ENCODE measurements around the gene CARHSP1.

The CARHSP1 gene

DNA sequence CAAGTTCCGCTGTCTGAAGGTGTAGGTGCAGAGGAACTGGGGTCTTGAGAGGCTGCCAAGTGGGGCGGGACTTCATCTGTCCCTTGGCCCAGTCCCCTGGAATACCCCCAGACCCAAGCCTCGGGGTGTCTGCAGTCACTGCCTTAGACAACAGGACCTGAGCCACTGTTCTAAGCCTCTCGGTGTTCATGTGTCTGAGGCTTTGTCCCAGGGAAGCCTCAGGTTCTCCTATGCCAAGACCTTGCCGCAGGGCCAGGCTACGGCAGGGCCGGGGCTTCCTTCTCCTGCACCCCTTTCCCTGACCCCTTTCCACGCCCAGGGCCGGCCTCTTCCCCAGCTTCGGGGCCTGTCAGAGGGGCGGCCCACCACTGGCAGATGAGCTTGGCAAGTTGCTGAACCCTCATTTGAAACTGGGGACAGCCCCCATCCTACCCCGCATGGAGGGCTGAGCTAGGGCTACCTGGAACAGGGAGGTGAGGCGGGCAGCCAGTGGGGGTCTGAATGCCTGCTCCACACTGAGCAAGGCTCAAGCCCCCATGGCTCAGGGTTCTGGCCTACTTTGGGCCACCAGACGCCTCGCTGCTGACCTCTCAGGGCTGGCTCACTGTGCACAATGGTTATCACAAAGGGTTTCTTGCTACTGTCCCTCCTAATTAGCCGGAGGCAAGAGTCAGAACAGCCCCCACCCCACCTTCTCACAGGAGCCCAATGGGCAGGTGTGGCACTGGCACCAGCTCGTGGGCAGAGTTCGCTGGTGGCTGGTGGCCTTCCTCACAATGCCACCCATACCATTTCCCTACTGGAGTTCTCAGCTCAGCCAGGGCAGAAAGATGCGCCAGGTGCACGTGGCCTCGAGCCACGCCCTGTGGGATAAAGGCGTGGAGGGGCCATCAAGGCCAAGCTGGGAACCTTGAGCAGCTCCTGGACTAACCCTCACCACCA is 20.4 kb upstream of the CARHSP1 start:
- ATAC-seq: no peak
- TF ChIP-seq CREB5 (CRISPR knock-in tag; IDR thresholded peaks at IDR 0.05; ENCODE audit: low read depth) (no peak), BACH2 (CRISPR knock-in tag; IDR thresholded peaks at IDR 0.05; ENCODE audit: borderline replicate concordance) (no peak), RARB (CRISPR knock-in tag; IDR thresholded peaks at IDR 0.05) (no peak), CSDC2 (CRISPR knock-in tag; IDR thresholded peaks at IDR 0.05) (no peak), ZC3H10 (CRISPR knock-in tag; IDR thresholded peaks at IDR 0.05) (no peak), CSRNP3 (CRISPR knock-in tag; IDR thresholded peaks at IDR 0.05) (no peak), ZNF565 (CRISPR knock-in tag; conservative IDR thresholded peaks at IDR 0.05; ENCODE audit: low read depth) (no peak), TCF4 (CRISPR knock-in tag; IDR thresholded peaks at IDR 0.05; ENCODE audit: borderline replicate concordance) (no peak), ISL1 (CRISPR knock-in tag; IDR thresholded peaks at IDR 0.05) (no peak)
- TF ChIP-seq, protein P1, sequence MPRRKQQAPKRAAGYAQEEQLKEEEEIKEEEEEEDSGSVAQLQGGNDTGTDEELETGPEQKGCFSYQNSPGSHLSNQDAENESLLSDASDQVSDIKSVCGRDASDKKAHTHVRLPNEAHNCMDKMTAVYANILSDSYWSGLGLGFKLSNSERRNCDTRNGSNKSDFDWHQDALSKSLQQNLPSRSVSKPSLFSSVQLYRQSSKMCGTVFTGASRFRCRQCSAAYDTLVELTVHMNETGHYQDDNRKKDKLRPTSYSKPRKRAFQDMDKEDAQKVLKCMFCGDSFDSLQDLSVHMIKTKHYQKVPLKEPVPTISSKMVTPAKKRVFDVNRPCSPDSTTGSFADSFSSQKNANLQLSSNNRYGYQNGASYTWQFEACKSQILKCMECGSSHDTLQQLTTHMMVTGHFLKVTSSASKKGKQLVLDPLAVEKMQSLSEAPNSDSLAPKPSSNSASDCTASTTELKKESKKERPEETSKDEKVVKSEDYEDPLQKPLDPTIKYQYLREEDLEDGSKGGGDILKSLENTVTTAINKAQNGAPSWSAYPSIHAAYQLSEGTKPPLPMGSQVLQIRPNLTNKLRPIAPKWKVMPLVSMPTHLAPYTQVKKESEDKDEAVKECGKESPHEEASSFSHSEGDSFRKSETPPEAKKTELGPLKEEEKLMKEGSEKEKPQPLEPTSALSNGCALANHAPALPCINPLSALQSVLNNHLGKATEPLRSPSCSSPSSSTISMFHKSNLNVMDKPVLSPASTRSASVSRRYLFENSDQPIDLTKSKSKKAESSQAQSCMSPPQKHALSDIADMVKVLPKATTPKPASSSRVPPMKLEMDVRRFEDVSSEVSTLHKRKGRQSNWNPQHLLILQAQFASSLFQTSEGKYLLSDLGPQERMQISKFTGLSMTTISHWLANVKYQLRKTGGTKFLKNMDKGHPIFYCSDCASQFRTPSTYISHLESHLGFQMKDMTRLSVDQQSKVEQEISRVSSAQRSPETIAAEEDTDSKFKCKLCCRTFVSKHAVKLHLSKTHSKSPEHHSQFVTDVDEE (CRISPR knock-in tag; IDR thresholded peaks at IDR 0.05): no peak

DNA sequence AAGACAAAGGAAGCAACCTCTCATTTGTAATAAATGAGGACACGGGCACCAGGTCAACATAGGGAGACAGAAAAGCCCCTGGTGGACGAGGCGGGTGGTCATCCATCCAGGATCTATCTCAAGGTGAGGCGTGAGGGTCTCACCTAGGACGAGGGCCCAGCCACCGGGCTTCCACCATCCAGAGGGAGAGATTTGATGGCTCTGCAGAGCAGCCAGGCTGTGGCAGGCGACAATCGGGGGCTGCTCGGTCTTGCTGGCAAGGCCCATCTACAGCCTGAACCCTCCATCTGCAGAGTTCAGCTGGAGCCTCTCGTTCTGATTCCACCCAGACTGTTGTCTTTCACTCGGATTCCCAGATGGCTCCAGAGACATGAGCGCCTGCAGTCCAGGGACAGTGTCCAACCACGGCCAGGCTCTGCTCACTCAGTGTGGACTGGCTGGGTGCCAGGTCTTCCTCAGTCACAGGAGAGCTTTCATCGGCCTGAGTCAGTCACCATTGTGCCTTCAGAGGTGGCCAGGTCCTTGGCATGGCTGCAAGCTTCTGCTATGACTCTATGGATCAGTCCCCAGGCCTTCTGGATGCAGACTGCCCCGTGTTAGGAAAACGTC is 19.2 kb upstream of the CARHSP1 start:
- no peak for TF ChIP-seq ZC3H10 (CRISPR knock-in tag; IDR thresholded peaks at IDR 0.05)
- TF ChIP-seq ZNF565 (CRISPR knock-in tag; conservative IDR thresholded peaks at IDR 0.05; ENCODE audit: low read depth): no peak
- TF ChIP-seq TCF4 (CRISPR knock-in tag; IDR thresholded peaks at IDR 0.05; ENCODE audit: borderline replicate concordance): no peak
- TF ChIP-seq ZFP30 (CRISPR knock-in tag; IDR thresholded peaks at IDR 0.05): no peak
- no peak for TF ChIP-seq ARNTL (CRISPR knock-in tag; IDR thresholded peaks at IDR 0.05; ENCODE audit: borderline replicate concordance, low read depth)
- TF ChIP-seq ZNF8 (CRISPR knock-in tag; IDR thresholded peaks at IDR 0.05): no peak
- TF ChIP-seq ZFP3 (CRISPR knock-in tag; IDR thresholded peaks at IDR 0.05): no peak
- TF ChIP-seq CSRNP3 (CRISPR knock-in tag; IDR thresholded peaks at IDR 0.05): no peak
- TF ChIP-seq, protein P1 (CRISPR knock-in tag; IDR thresholded peaks at IDR 0.05): no peak
- TF ChIP-seq CSDC2 (CRISPR knock-in tag; IDR thresholded peaks at IDR 0.05): no peak
- TF ChIP-seq OSR1 (CRISPR knock-in tag; IDR thresholded peaks at IDR 0.05): no peak
- TF ChIP-seq, protein P2, sequence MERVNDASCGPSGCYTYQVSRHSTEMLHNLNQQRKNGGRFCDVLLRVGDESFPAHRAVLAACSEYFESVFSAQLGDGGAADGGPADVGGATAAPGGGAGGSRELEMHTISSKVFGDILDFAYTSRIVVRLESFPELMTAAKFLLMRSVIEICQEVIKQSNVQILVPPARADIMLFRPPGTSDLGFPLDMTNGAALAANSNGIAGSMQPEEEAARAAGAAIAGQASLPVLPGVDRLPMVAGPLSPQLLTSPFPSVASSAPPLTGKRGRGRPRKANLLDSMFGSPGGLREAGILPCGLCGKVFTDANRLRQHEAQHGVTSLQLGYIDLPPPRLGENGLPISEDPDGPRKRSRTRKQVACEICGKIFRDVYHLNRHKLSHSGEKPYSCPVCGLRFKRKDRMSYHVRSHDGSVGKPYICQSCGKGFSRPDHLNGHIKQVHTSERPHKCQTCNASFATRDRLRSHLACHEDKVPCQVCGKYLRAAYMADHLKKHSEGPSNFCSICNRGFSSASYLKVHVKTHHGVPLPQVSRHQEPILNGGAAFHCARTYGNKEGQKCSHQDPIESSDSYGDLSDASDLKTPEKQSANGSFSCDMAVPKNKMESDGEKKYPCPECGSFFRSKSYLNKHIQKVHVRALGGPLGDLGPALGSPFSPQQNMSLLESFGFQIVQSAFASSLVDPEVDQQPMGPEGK (CRISPR knock-in tag; IDR thresholded peaks at IDR 0.05; ENCODE audit: borderline replicate concordance): no peak
- no peak for TF ChIP-seq RARB (CRISPR knock-in tag; IDR thresholded peaks at IDR 0.05)
- no peak for TF ChIP-seq ISL1 (CRISPR knock-in tag; IDR thresholded peaks at IDR 0.05)
- TF ChIP-seq CREB5 (CRISPR knock-in tag; IDR thresholded peaks at IDR 0.05; ENCODE audit: low read depth): no peak
- no peak for TF ChIP-seq POU6F1 (CRISPR knock-in tag; IDR thresholded peaks at IDR 0.05; ENCODE audit: borderline replicate concordance, low read depth)
- peak; percentile 6 for ATAC-seq

Measured in SK-N-SH treated with all-trans-retinoic acid at 6 μM for 48 hours (cell line).